PFSK-1 (cell line): ENCODE data around the gene F3.

Experiments
- FOXP2 ChIP-seq: optimal IDR thresholded peaks from 2 replicates; pipeline ENCODE3; 2011; ENCODE audit warnings: borderline replicate concordance, control low read depth, inconsistent platforms; ENCODE audit not compliant: insufficient read depth; ENCODE audit errors: extremely low read length, extremely low read depth
- POLR2AphosphoS5 ChIP-seq: IDR thresholded peaks from 2 replicates; pipeline ENCODE4 v1.6.1; 2012; ENCODE audit warnings: low read depth, mild to moderate bottlenecking, control low read depth, low read length, moderate library complexity
- REST ChIP-seq, 2 experiments: IDR thresholded peaks; 2 replicates each; pipeline versions ENCODE4 v1.6.1 to v1.8.0; 2011 to 2012; ENCODE audit warnings: low read depth in 2 of 2, low read length in 2 of 2, control low read depth in 1 of 2, inconsistent platforms in 1 of 2, mild to moderate bottlenecking in 1 of 2, moderate library complexity in 1 of 2; ENCODE audit not compliant: insufficient read depth in 1 of 2
- SIN3A ChIP-seq: IDR thresholded peaks from 2 replicates; pipeline ENCODE4 v1.6.1; 2012; ENCODE audit warnings: mild to moderate bottlenecking, low read length, moderate library complexity, borderline replicate concordance; ENCODE audit not compliant: insufficient read depth
- TAF1 ChIP-seq: IDR thresholded peaks from 2 replicates; pipeline ENCODE4 v1.6.1; 2012; ENCODE audit warnings: low read length, control low read depth, borderline replicate concordance; ENCODE audit not compliant: insufficient read depth

Gene F3

GRCh38 chr1:94526152-94526980 is 15.2 kb downstream of the F3 start:
- TF ChIP-seq REST (IDR thresholded peaks at IDR 0.05; ENCODE audit: insufficient read depth in 1 of 2, low read depth in 2 of 2, low read length in 2 of 2) = no peak
- TF ChIP-seq POLR2AphosphoS5 = no peak
- TF ChIP-seq SIN3A = no peak
- TF ChIP-seq FOXP2 = no peak
- no peak for TF ChIP-seq TAF1

- no peak for TF ChIP-seq TAF1
- no peak for TF ChIP-seq FOXP2
- no peak for TF ChIP-seq REST (IDR thresholded peaks at IDR 0.05; ENCODE audit: insufficient read depth in 1 of 2, low read depth in 2 of 2, low read length in 2 of 2)
- no peak for TF ChIP-seq POLR2AphosphoS5
- no peak for TF ChIP-seq SIN3A
Observed at GRCh38 chr1:94524531-94524930, 17.0 kb downstream of the F3 start.

- TF ChIP-seq FOXP2 = no peak
- no peak for TF ChIP-seq REST (IDR thresholded peaks at IDR 0.05; ENCODE audit: insufficient read depth in 1 of 2, low read depth in 2 of 2, low read length in 2 of 2)
- TF ChIP-seq POLR2AphosphoS5 = no peak
- TF ChIP-seq TAF1 = no peak
- no peak for TF ChIP-seq SIN3A
Observed at GRCh38 chr1:94522304-94522703, 19.3 kb downstream of the F3 start.

- no peak for TF ChIP-seq POLR2AphosphoS5
Observed at GRCh38 chr1:94519351-94519750, 22.2 kb downstream of the F3 start.

GRCh38 chr1:94515296-94515947 is 26.1 kb downstream of the F3 start:
- no peak for TF ChIP-seq TAF1
- TF ChIP-seq POLR2AphosphoS5 = no peak
- no peak for TF ChIP-seq REST (IDR thresholded peaks at IDR 0.05; ENCODE audit: insufficient read depth in 1 of 2, low read depth in 2 of 2, low read length in 2 of 2)
- TF ChIP-seq SIN3A = no peak
- no peak for TF ChIP-seq FOXP2
